ENCODE data around the gene ACOX2. TPM values are rescaled to one million over a fixed set of nuclear protein-coding genes. Genes with fewer than 3 reads are reported as not detected.

ACOX2 gene
- total and polyA plus RNA-seq, 5 donors: 23.4 to 42.2 (median 39.9) TPM

GRCh38 chr3:58485801-58486435 is 51.1 kb downstream of the ACOX2 start:
- 85% methylated on average over 6 of the region's 6 CpGs for WGBS
- no peaks in the 10 kb centered on the region for H3K27me3 ChIP-seq (ENCODE audit: control insufficient read depth, insufficient read depth)
- H3K27ac ChIP-seq (ENCODE audit: low read length): no peak overlapping the region
- DNase-seq (no peak), ATAC-seq (no peak)
- peaks cover 5% of the 10 kb centered on the region for H3K4me1 ChIP-seq (ENCODE audit: control insufficient read depth, insufficient read depth, low read length)
- intact Hi-C loops (cut with DNase I): no loop called here
- no peak overlapping the region for H3K4me3 ChIP-seq (ENCODE audit: low read length)
- no peaks in the 10 kb centered on the region for H3K9me3 ChIP-seq (ENCODE audit: control insufficient read depth, low read length)

- H3K9me3 ChIP-seq (ENCODE audit: control insufficient read depth, low read length): no peaks in the 10 kb centered on the region
- intact Hi-C loops (cut with DNase I): no loop called here
- no peaks in the 10 kb centered on the region for H3K27me3 ChIP-seq (ENCODE audit: control insufficient read depth, insufficient read depth)
- H3K4me1 ChIP-seq (ENCODE audit: control insufficient read depth, insufficient read depth, low read length): peaks cover 5% of the 10 kb centered on the region
- ATAC-seq (peak in 1 of 2 donors; percentile 53), DNase-seq (peak in 1 of 3 donors; percentile 52)
- H3K4me3 ChIP-seq (ENCODE audit: low read length): no peak overlapping the region
- peak overlapping the region; percentile 70 for H3K27ac ChIP-seq (ENCODE audit: low read length)
- WGBS: 51% methylated on average over 3 of the region's 3 CpGs
Observed at GRCh38 chr3:58484722-58485069, 52.3 kb downstream of the ACOX2 start.

GRCh38 chr3:58484045-58484721 is 52.8 kb downstream of the ACOX2 start:
- Histone ChIP-seq H3K4me3 (ENCODE audit: low read length) (no peak overlapping the region), H3K27me3 (ENCODE audit: control insufficient read depth, insufficient read depth) (no peaks in the 10 kb centered on the region), H3K27ac (ENCODE audit: low read length) (peak overlapping the region; percentile 70), H3K4me1 (ENCODE audit: control insufficient read depth, insufficient read depth, low read length) (peaks cover 5% of the 10 kb centered on the region), H3K9me3 (ENCODE audit: control insufficient read depth, low read length) (no peaks in the 10 kb centered on the region)
- DNase-seq: no peak
- WGBS: 56% methylated on average over 7 of the region's 7 CpGs
- peak in 1 of 2 donors; percentile 20 for ATAC-seq
- intact Hi-C loops (cut with DNase I): no loop called here

DNA sequence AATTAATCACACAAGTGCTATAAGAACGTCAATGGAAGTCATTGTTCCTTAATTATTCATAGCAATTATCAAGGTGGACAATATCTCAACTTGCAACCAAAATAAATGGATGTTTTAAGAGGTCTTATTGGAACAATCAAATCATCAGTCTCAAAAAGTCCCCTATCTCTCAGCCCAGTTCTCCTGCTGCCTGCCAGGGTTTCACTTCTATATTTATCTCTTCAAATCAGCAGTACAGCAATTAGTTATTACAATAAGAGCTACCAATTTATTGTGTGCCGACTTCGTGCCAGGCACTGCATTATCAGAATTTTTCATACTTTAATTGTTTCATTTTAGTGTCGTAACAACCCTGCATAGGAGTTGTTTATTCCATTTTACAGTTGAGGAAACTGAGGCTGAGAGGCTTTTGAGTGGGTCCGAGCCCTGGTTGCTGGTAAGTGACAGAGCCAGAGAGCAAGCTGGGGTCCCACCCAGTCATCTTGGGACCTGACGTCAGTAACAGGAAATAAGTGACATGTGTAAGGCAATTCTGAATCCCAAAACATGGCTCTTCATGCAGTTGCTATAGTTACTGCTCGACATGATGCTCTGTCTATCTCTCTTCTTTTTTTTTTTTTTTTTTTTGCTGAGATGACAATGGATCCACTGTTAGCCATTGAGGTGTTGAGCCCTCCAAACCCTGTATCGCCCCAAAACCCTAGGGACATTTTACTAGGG is 53.9 kb downstream of the ACOX2 start:
- Histone ChIP-seq H3K27ac (ENCODE audit: low read length) (no peak overlapping the region), H3K4me3 (ENCODE audit: low read length) (no peak overlapping the region), H3K4me1 (ENCODE audit: control insufficient read depth, insufficient read depth, low read length) (peaks cover 5% of the 10 kb centered on the region), H3K9me3 (ENCODE audit: control insufficient read depth, low read length) (no peaks in the 10 kb centered on the region), H3K27me3 (ENCODE audit: control insufficient read depth, insufficient read depth) (no peaks in the 10 kb centered on the region)
- intact Hi-C loops (cut with DNase I): no loop called here
- WGBS: 35% methylated on average over 8 of the region's 8 CpGs
- ATAC-seq (no peak), DNase-seq (no peak)

DNA sequence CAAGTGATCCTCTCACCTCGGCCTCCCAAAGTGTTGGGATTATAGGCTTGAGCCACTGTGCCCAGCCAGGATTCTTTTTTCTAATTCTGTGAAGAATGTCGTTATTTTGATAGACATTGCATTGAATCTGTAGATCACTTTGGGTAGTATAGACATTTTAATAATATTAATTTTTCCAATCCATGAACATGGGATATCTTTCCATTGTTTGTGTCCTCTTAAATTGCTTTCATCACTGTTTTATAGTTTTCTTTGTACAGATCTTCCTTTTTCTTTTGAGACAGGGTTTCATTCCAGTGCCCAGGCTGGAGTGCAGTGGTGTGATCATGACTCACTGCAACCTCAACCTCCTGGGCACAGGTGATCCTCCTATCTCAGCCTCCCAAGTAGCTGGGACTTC is 56.7 kb downstream of the ACOX2 start:
- no peak overlapping the region for H3K27ac ChIP-seq (ENCODE audit: low read length)
- intact Hi-C loops (cut with DNase I): no loop called here
- no peak for DNase-seq
- 91% methylated on average over 2 of the region's 2 CpGs for WGBS
- no peak for ATAC-seq
- peaks cover 5% of the 10 kb centered on the region for H3K4me1 ChIP-seq (ENCODE audit: control insufficient read depth, insufficient read depth, low read length)
- no peaks in the 10 kb centered on the region for H3K27me3 ChIP-seq (ENCODE audit: control insufficient read depth, insufficient read depth)
- H3K9me3 ChIP-seq (ENCODE audit: control insufficient read depth, low read length): no peaks in the 10 kb centered on the region
- H3K4me3 ChIP-seq (ENCODE audit: low read length): no peak overlapping the region

DNA sequence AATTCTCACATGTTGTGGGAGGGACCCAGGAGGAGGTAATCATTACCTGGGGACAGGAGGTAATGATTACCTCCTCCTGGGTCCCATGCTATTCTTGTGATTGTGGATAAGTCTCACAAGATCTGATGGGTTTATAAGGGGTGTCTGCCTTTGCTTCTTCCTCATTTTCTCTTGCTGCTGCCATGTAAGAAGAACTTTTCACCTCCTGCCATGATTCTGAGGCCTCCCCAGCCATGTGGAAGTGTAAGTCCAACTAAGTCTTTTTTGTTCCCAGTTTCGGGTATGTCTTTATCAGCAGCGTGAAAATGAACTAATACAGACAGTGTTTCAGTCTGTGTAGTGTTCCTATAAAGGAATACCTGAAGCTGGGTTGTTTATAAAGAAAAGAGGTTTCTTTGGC is 58.2 kb downstream of the ACOX2 start:
- Histone ChIP-seq H3K9me3 (ENCODE audit: control insufficient read depth, low read length) (no peaks in the 10 kb centered on the region), H3K27ac (ENCODE audit: low read length) (no peak overlapping the region), H3K4me3 (ENCODE audit: low read length) (no peak overlapping the region), H3K27me3 (ENCODE audit: control insufficient read depth, insufficient read depth) (no peaks in the 10 kb centered on the region), H3K4me1 (ENCODE audit: control insufficient read depth, insufficient read depth, low read length) (no peaks in the 10 kb centered on the region)
- 88% methylated on average over 2 of the region's 2 CpGs for WGBS
- ATAC-seq (no peak), DNase-seq (no peak)
- intact Hi-C loops (cut with DNase I): no loop called here

- intact Hi-C loops (cut with DNase I): no loop called here
- Histone ChIP-seq H3K4me1 (ENCODE audit: control insufficient read depth, insufficient read depth, low read length) (no peaks in the 10 kb centered on the region), H3K27me3 (ENCODE audit: control insufficient read depth, insufficient read depth) (no peaks in the 10 kb centered on the region), H3K27ac (ENCODE audit: low read length) (no peak overlapping the region), H3K4me3 (ENCODE audit: low read length) (no peak overlapping the region), H3K9me3 (ENCODE audit: control insufficient read depth, low read length) (no peaks in the 10 kb centered on the region)
- DNase-seq (no peak), ATAC-seq (no peak)
- WGBS: 58% methylated on average over 3 of the region's 3 CpGs
Observed at GRCh38 chr3:58474967-58475578, 61.9 kb downstream of the ACOX2 start.

GRCh38 chr3:58474348-58474911 is 62.6 kb downstream of the ACOX2 start:
- ATAC-seq (peak; percentile 32 to 37), DNase-seq (no peak)
- Histone ChIP-seq H3K27ac (ENCODE audit: low read length) (no peak overlapping the region), H3K4me3 (ENCODE audit: low read length) (no peak overlapping the region), H3K9me3 (ENCODE audit: control insufficient read depth, low read length) (no peaks in the 10 kb centered on the region), H3K4me1 (ENCODE audit: control insufficient read depth, insufficient read depth, low read length) (no peaks in the 10 kb centered on the region), H3K27me3 (ENCODE audit: control insufficient read depth, insufficient read depth) (no peaks in the 10 kb centered on the region)
- 97% methylated on average over 1 of the region's 1 CpG for WGBS
- intact Hi-C loops (cut with DNase I): no loop called here

DNA sequence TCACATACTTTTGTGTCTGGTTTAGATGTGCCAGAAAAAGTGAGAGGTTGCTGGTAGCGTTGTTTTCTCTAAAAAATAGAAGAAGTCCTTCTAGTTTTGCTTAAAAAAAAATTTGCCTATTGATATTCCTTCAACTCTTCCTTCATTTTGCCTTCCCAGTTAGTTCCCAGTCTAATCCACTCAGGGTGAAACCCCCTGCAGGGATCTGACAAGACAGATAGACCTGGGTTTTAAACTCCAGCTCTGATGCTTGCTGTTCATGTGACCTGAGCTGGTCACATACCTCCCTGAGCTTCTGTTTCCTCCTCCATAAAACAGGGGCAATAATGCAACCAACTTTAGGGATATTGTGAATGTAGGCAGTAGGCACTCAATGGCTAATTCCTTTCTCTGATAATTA is 63.7 kb downstream of the ACOX2 start:
- H3K9me3 ChIP-seq (ENCODE audit: control insufficient read depth, low read length): no peaks in the 10 kb centered on the region
- 97% methylated on average over 1 of the region's 1 CpG for WGBS
- intact Hi-C loops (cut with DNase I): no loop called here
- ATAC-seq: no peak
- H3K4me3 ChIP-seq (ENCODE audit: low read length): no peak overlapping the region
- no peaks in the 10 kb centered on the region for H3K4me1 ChIP-seq (ENCODE audit: control insufficient read depth, insufficient read depth, low read length)
- DNase-seq: no peak
- no peak overlapping the region for H3K27ac ChIP-seq (ENCODE audit: low read length)
- no peaks in the 10 kb centered on the region for H3K27me3 ChIP-seq (ENCODE audit: control insufficient read depth, insufficient read depth)

- no peaks in the 10 kb centered on the region for H3K9me3 ChIP-seq (ENCODE audit: control insufficient read depth, low read length)
- H3K27ac ChIP-seq (ENCODE audit: low read length): no peak overlapping the region
- peak in 1 of 3 donors; percentile 22 for DNase-seq
- no peaks in the 10 kb centered on the region for H3K27me3 ChIP-seq (ENCODE audit: control insufficient read depth, insufficient read depth)
- ATAC-seq: peak; percentile 81 to 91
- H3K4me3 ChIP-seq (ENCODE audit: low read length): no peak overlapping the region
- intact Hi-C loops (cut with DNase I): no loop called here
- WGBS: 56% methylated on average over 10 of the region's 10 CpGs
- H3K4me1 ChIP-seq (ENCODE audit: control insufficient read depth, insufficient read depth, low read length): no peaks in the 10 kb centered on the region
Observed at GRCh38 chr3:58471025-58471887, 65.7 kb downstream of the ACOX2 start.
